Panc1 (cell line): Measurements from ENCODE around the gene MTFR2. TPM values are rescaled to one million over a fixed set of nuclear protein-coding genes. Genes with fewer than 3 reads are reported as not detected.

Experiments
- ATAC-seq: fragments of 200-7000 bp; cut with Tn5 transposase; 2 replicates; pipeline ENCODE4 v1.9.1; 2020; ENCODE audit warnings: mild to moderate bottlenecking, moderate library complexity
- BruUV-seq: library from RNA; stranded (reverse); fragments of 400-500 nt; replicated peaks from 2 replicates; lab custom pipeline; 2021; lab: Mats Ljungman, UMichigan
- CTCF ChIA-PET: fragments of 300-600 bp; sonication (Branson Sonifier 250); formaldehyde crosslinking; loops from one replicate; lab custom pipeline; 2022; ENCODE audit warnings: antibody characterized with exemption; lab: Charles Lee
- POLR2A ChIA-PET: fragments of 300-600 bp; sonication (Branson Sonifier 250); formaldehyde crosslinking; loops from one replicate; lab custom pipeline; 2022; ENCODE audit warnings: antibody characterized with exemption; lab: Charles Lee
- DNase-seq: peaks from one replicate; pipeline ENCODE4 v3.0.0-alpha.2; 2010; ENCODE audit warnings: low read depth, low spot score
- H3K27ac ChIP-seq: 2 replicates; pipeline ENCODE4 v1.5.1; 2011; ENCODE audit warnings: mild to moderate bottlenecking, low read length, inconsistent platforms
- H3K27me3 ChIP-seq: fragments of 200-500 bp; sonication (Bioruptor generic); 2 replicates; pipeline ENCODE4 v1.6.0; 2014; ENCODE audit warnings: low read length, inconsistent platforms; ENCODE audit not compliant: control insufficient read depth, insufficient read depth
- H3K36me3 ChIP-seq: fragments of 200-500 bp; sonication (Bioruptor generic); 2 replicates; pipeline ENCODE4 v1.5.1; 2014; ENCODE audit warnings: inconsistent platforms, mild to moderate bottlenecking, low read length, moderate library complexity; ENCODE audit not compliant: control insufficient read depth, insufficient read depth
- H3K4me1 ChIP-seq: 2 replicates; pipeline ENCODE4 v1.5.1; 2011; ENCODE audit warnings: inconsistent platforms, mild to moderate bottlenecking, low read length, moderate library complexity; ENCODE audit not compliant: control insufficient read depth, insufficient read depth
- H3K4me3 ChIP-seq, 2 experiments: 2 replicates each; pipeline ENCODE4 v1.5.1; 2011 to 2012; ENCODE audit warnings: low read depth in 2 of 2, low read length in 2 of 2, mild to moderate bottlenecking in 2 of 2, inconsistent platforms in 1 of 2, moderate library complexity in 1 of 2
- H3K9me3 ChIP-seq: fragments of 200-500 bp; sonication (Bioruptor generic); 2 replicates; pipeline ENCODE4 v1.5.1; 2014; ENCODE audit warnings: low read depth, mild to moderate bottlenecking, inconsistent platforms, low read length, moderate library complexity; ENCODE audit not compliant: control insufficient read depth, insufficient read depth
- CTCF ChIP-seq: fragments of 450-650 bp; IDR thresholded peaks from 2 replicates; pipeline ENCODE4 v1.5.1; 2017; ENCODE audit warnings: mild to moderate bottlenecking
- POLR2AphosphoS5 ChIP-seq: IDR thresholded peaks from 2 replicates; pipeline ENCODE4 v1.6.1; 2012; ENCODE audit warnings: mild to moderate bottlenecking, low read depth, low read length, moderate library complexity
- REST ChIP-seq, 2 experiments: IDR thresholded peaks; 2 replicates each; pipeline ENCODE4 v1.6.1; 2011 to 2012; ENCODE audit warnings: low read depth in 2 of 2, control low read depth in 1 of 2, low read length in 1 of 2, mild to moderate bottlenecking in 1 of 2, moderate library complexity in 1 of 2; ENCODE audit not compliant: insufficient read depth in 1 of 2
- SIN3A ChIP-seq: IDR thresholded peaks from 2 replicates; pipeline ENCODE4 v1.6.1; 2012; ENCODE audit warnings: low read depth, mild to moderate bottlenecking, low read length, moderate library complexity, borderline replicate concordance; ENCODE audit not compliant: insufficient read depth
- TCF7L2 ChIP-seq: IDR thresholded peaks from 2 replicates; pipeline ENCODE4 v1.6.1; 2011; ENCODE audit warnings: mild to moderate bottlenecking, low read depth, low read length, inconsistent platforms
- in situ Hi-C: cut with HindIII; loops from 2 replicates; pipeline ENCODE4 v1.10.0; 2016; ENCODE audit warnings: low sequenced_read_pairs, low pct_unique_long_range_greater_than_20kb
- intact Hi-C: fragments of 100-400 bp; cut with micrococcal nuclease; formaldehyde crosslinking; loops from one replicate; pipeline ENCODE4 v1.10.0; 2022; ENCODE audit not compliant: unreplicated experiment
- total RNA-seq: library from RNA; stranded (reverse); gene quantifications from one replicate; pipeline ENCODE4 v1.2.1, GENCODE V29; 2021; ENCODE audit not compliant: unreplicated experiment

Gene MTFR2
- total RNA-seq, 1 experiment from 2014 or later: 12.8 TPM

DNA sequence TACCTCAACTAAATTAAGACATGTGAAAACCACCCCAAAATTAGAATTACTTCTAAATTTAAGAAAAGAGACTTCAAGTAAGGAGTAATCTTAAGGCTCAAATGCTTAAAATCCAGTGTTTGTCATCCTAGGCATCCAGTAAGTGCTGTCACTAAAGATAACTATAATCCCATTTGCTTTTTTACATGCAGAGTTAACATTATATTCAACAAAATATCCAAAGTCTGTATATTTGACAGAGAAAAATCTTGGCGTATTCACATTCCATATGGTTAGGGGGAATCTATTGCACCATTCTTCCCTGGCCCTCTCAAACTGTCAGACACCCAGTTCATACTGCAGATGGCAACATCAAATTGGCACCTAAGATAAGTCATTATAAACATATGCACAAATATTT is 17.4 kb downstream of the MTFR2 start:
- DNase-seq: no peak
- CTCF ChIA-PET: no interaction called here
- in situ Hi-C loops: no loop called here
- no peaks in the 10 kb centered on the region for H3K27me3 ChIP-seq
- ATAC-seq: no peak
- H3K4me3 ChIP-seq: no peak overlapping the region
- no peaks in the 10 kb centered on the region for H3K9me3 ChIP-seq
- no TSS peak for BruUV-seq
- H3K27ac ChIP-seq: no peak overlapping the region
- POLR2A ChIA-PET: no interaction called here
- TF ChIP-seq CTCF: no peak
- no peak for TF ChIP-seq TCF7L2
- no peak for TF ChIP-seq POLR2AphosphoS5
- no peak for TF ChIP-seq SIN3A
- no peak for TF ChIP-seq REST (IDR thresholded peaks at IDR 0.05; ENCODE audit: insufficient read depth in 1 of 2, low read depth in 2 of 2, low read length in 1 of 2)
- no peaks in the 10 kb centered on the region; the same call in 1 of the 2 replicates for H3K36me3 ChIP-seq
- no peaks in the 10 kb centered on the region for H3K4me1 ChIP-seq
- intact Hi-C loops: no loop called here

GRCh38 chr6:136230219-136230853 is 19.8 kb downstream of the MTFR2 start:
- ChIA-PET CTCF (interaction anchor here (0.7 kb wide), 1 partner anchor 812 kb away, joined by 7 read pairs; no protein-coding TSS in a partner anchor), POLR2A (no interaction called here)
- H3K36me3 ChIP-seq: no peaks in the 10 kb centered on the region; the same call in 1 of the 2 replicates
- no peak overlapping the region for H3K4me3 ChIP-seq
- DNase-seq: no peak
- no peak overlapping the region for H3K27ac ChIP-seq
- 0 out of 2 replicates have a peak, but pooled peaks cover 3% of the 10 kb centered on the region for H3K4me1 ChIP-seq
- no peak for ATAC-seq
- TF ChIP-seq TCF7L2 (no peak), SIN3A (no peak), REST (IDR thresholded peaks at IDR 0.05; ENCODE audit: insufficient read depth in 1 of 2, low read depth in 2 of 2, low read length in 1 of 2) (no peak), CTCF (no peak), POLR2AphosphoS5 (no peak)
- intact Hi-C loops: no loop called here
- in situ Hi-C loops: no loop called here
- H3K9me3 ChIP-seq: no peaks in the 10 kb centered on the region
- no TSS peak for BruUV-seq
- no peaks in the 10 kb centered on the region for H3K27me3 ChIP-seq
